OCI-LY7 (cell line): ENCODE data around the gene SNX20.

Experiments used
- EZH2phosphoT487 ChIP-seq: fragments of 200-600 bp; sonication (generic); IDR thresholded peaks from 2 replicates; pipeline ENCODE4 v1.6.1; 2018; ENCODE audit warnings: low read depth, borderline replicate concordance, mild to moderate bottlenecking, mixed run types, antibody characterized with exemption, low read length, moderate library complexity, mixed read lengths
- TF ChIP-seq, protein P1 (sequence below): fragments of 200-600 bp; sonication (generic); conservative IDR thresholded peaks from 2 replicates; pipeline ENCODE4 v1.5.1; 2014; ENCODE audit warnings: mild to moderate bottlenecking, antibody characterized with exemption, low read length, moderate library complexity, mixed read lengths

DNA sequence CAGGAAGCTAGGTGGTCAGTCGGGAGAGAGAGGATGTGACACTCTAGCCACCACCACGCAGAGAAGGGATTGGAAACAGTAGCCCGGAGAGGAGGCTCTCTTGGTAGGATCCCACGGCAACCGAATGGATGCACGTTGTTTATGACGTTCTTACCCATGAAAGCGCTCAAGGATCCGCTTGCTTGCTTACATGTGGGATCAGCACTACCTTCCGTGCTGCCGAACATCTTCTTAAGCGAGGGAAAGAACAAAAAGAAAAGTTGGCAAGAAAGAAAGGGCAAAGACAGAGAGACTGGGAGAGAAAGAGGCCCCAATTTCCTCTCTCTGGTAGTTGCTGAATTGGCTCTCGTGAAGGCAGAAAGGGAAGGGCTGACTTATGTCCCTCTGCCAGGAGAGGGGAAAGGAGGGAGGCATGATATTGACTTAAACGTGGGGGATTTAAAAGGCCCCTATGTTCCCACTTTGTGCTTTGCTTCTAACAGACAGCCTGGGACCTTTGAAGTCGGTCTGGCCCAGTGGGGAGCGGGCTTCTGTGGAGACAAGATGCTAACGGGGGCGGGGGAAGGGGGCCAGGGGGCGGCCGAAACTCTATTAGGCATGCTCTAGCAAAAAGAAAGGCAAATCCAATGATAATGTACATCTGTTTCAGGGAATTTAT lies 35.4 kb downstream of the SNX20 start:
- TF ChIP-seq, protein P1, sequence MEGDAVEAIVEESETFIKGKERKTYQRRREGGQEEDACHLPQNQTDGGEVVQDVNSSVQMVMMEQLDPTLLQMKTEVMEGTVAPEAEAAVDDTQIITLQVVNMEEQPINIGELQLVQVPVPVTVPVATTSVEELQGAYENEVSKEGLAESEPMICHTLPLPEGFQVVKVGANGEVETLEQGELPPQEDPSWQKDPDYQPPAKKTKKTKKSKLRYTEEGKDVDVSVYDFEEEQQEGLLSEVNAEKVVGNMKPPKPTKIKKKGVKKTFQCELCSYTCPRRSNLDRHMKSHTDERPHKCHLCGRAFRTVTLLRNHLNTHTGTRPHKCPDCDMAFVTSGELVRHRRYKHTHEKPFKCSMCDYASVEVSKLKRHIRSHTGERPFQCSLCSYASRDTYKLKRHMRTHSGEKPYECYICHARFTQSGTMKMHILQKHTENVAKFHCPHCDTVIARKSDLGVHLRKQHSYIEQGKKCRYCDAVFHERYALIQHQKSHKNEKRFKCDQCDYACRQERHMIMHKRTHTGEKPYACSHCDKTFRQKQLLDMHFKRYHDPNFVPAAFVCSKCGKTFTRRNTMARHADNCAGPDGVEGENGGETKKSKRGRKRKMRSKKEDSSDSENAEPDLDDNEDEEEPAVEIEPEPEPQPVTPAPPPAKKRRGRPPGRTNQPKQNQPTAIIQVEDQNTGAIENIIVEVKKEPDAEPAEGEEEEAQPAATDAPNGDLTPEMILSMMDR: no peak
- no peak for TF ChIP-seq EZH2phosphoT487
